Activated CD4-positive, alpha-beta T cell treated with anti-CD3 and anti-CD28 coated beads, Interleukin-2, amount 50 U/mL, for 4 hours (primary cell): ENCODE data around the gene PRSS50.
"Not testable (repeated sequence)": the region's sequence is repeated elsewhere in the genome, so short reads cannot be mapped to it uniquely, and the experiment has no call there.

ENCODE experiments used
- DNase-seq, 2 experiments: peaks; one replicate each; pipeline ENCODE4 v3.0.0-alpha.2; 2020

Gene PRSS50

GRCh38 chr3:46708401-46709156 lies 9.1 kb downstream of the PRSS50 start:
- no peak for DNase-seq

GRCh38 chr3:46707601-46708011 lies 10.1 kb downstream of the PRSS50 start:
- no peak for DNase-seq

GRCh38 chr3:46706771-46707582 lies 10.7 kb downstream of the PRSS50 start:
- DNase-seq: no peak

GRCh38 chr3:46705751-46706552 lies 11.7 kb downstream of the PRSS50 start:
- no peak for DNase-seq

- peak; percentile 54 to 59 for DNase-seq
These were observed 12.6 kb downstream of the PRSS50 start for GRCh38 chr3:46705022-46705530.

GRCh38 chr3:46704346-46704745 lies 13.3 kb downstream of the PRSS50 start:
- DNase-seq: not testable (repeated sequence)

- no peak for DNase-seq
These were observed 14.6 kb downstream of the PRSS50 start for GRCh38 chr3:46703013-46703520.

- no peak for DNase-seq
These were observed 15.2 kb downstream of the PRSS50 start for GRCh38 chr3:46702246-46703012.

GRCh38 chr3:46701181-46701939 lies 16.3 kb downstream of the PRSS50 start, which contains the start of gene TMIE:
TMIE (plus strand) TSS chr3:46701392; CDS start chr3:46701488, 96 bp downstream.
- no peak for DNase-seq

- no peak for DNase-seq
These were observed 16.9 kb downstream of the PRSS50 start for GRCh38 chr3:46700772-46701171.

- no peak for DNase-seq
These were observed 17.8 kb downstream of the PRSS50 start for GRCh38 chr3:46699676-46700523.

- no peak for DNase-seq
These were observed 21.4 kb downstream of the PRSS50 start for GRCh38 chr3:46695962-46696894.

- DNase-seq: peak; percentile 41 to 46
These were observed 22.3 kb downstream of the PRSS50 start for GRCh38 chr3:46695177-46695961.

GRCh38 chr3:46694520-46694919 lies 23.1 kb downstream of the PRSS50 start:
- DNase-seq: no peak

GRCh38 chr3:46693892-46694226 lies 23.8 kb downstream of the PRSS50 start:
- peak; percentile 41 to 47 for DNase-seq

- DNase-seq: peak; percentile 60
These were observed 24.4 kb downstream of the PRSS50 start, which contains the start of gene ALS2CL for GRCh38 chr3:46693038-46693891. ALS2CL (minus strand) TSS chr3:46693679; CDS start chr3:46689440, 4,239 bp downstream.

- no peak for DNase-seq
These were observed 25.1 kb downstream of the PRSS50 start for GRCh38 chr3:46692566-46692990.
